ENCODE results near the gene ANKMY1.

The ANKMY1 gene

GRCh38 chr2:240593026-240593702 lies 35.4 kb upstream of the ANKMY1 start:
- peak in 1 of 2 donors; percentile 42 for DNase-seq
- intact Hi-C loops (cut with DNase I; ENCODE audit: low total_unique reads) = loop anchor here (10.0 kb wide), 1 partner anchor 562 kb away; the partner anchor contains the start of gene PPP1R7

GRCh38 chr2:240591784-240592183 lies 34.0 kb upstream of the ANKMY1 start:
- peaks cover 0 to 59% (median 40%) of the 10 kb centered on the region in 3 donors for H3K36me3 ChIP-seq
- no peak for TF ChIP-seq CTCF (IDR thresholded peaks at IDR 0.05)
- intact Hi-C loops (cut with DNase I; ENCODE audit: low total_unique reads) = loop anchor here (10.0 kb wide), 1 partner anchor 563 kb away; the partner anchor contains the start of gene PPP1R7
- no peaks in the 10 kb centered on the region for H3K9me3 ChIP-seq
- no peaks in the 10 kb centered on the region for H3K27me3 ChIP-seq
- peak in 1 of 2 donors; percentile 53 for DNase-seq
- no peak overlapping the region for H3K4me3 ChIP-seq
- peaks cover 6 to 47% (median 34%) of the 10 kb centered on the region in 4 donors for H3K4me1 ChIP-seq
- H3K27ac ChIP-seq = no peak overlapping the region

More at GRCh38 chr2:240593026-240593702, 35.4 kb upstream of the ANKMY1 start:
- Histone ChIP-seq H3K4me3 (no peak overlapping the region), H3K36me3 (peaks cover 6 to 66% (median 48%) of the 10 kb centered on the region in 3 donors), H3K27ac (no peak overlapping the region), H3K4me1 (peaks cover 0 to 36% (median 25%) of the 10 kb centered on the region in 4 donors), H3K9me3 (no peaks in the 10 kb centered on the region), H3K27me3 (no peaks in the 10 kb centered on the region)
- no peak for TF ChIP-seq CTCF (IDR thresholded peaks at IDR 0.05)

GRCh38 chr2:240591226-240591625 lies 33.4 kb upstream of the ANKMY1 start:
- no peak overlapping the region for H3K4me3 ChIP-seq
- no peak for DNase-seq
- no peak for TF ChIP-seq CTCF (IDR thresholded peaks at IDR 0.05)
- peaks cover 6 to 41% (median 29%) of the 10 kb centered on the region in 4 donors for H3K4me1 ChIP-seq
- peaks cover 0 to 59% (median 40%) of the 10 kb centered on the region in 3 donors for H3K36me3 ChIP-seq
- intact Hi-C loops (cut with DNase I; ENCODE audit: low total_unique reads) = loop anchor here (10.0 kb wide), 1 partner anchor 564 kb away; the partner anchor contains the start of gene PPP1R7
- no peak overlapping the region for H3K27ac ChIP-seq
- no peaks in the 10 kb centered on the region for H3K9me3 ChIP-seq
- no peaks in the 10 kb centered on the region for H3K27me3 ChIP-seq

GRCh38 chr2:240590681-240591111 lies 32.9 kb upstream of the ANKMY1 start:
- Histone ChIP-seq H3K36me3 (peaks cover 0 to 59% (median 40%) of the 10 kb centered on the region in 3 donors), H3K4me3 (no peak overlapping the region), H3K27me3 (no peaks in the 10 kb centered on the region), H3K27ac (no peak overlapping the region), H3K4me1 (peaks cover 6 to 36% (median 24%) of the 10 kb centered on the region in 4 donors), H3K9me3 (no peaks in the 10 kb centered on the region)
- peak in 1 of 2 donors; percentile 60 for DNase-seq
- intact Hi-C loops (cut with DNase I; ENCODE audit: low total_unique reads) = loop anchor here (10.0 kb wide), 1 partner anchor 564 kb away; the partner anchor contains the start of gene PPP1R7
- no peak for TF ChIP-seq CTCF (IDR thresholded peaks at IDR 0.05)

DNA sequence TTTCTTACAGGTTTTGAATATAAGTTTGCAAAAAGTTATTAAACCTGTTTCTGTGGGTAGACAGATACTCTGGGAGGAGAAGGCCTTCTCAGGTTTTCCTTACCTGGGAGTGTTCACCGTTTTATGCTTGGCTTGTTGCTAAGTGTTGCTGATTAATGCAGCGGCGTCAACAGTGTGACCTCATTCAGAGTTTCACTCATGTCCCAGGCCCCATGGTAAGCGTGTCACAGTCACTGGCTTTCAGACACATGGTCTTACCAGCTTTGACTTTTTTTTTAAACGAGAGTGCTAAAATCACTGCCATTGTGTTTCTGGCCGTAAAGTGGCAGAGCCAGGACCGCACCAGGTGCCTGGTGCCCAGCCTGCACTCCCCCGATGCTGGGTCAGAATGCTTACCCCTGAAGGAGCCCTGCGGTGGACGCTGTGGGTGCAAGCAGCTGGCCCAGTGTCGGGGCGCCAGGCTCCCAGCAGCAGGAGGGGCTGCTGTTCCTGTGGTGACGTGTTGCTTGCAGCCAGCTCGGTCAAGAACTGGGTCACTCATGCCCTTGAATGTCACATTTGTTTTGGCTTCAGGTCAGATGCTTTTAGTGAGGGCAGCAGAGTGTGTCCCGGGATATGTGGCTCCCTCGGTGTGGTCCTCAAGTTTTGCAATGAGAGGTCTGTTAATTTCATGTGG lies 32.2 kb upstream of the ANKMY1 start:
- Histone ChIP-seq H3K4me1 (peaks cover 6 to 36% (median 25%) of the 10 kb centered on the region in 4 donors), H3K27ac (no peak overlapping the region), H3K27me3 (no peaks in the 10 kb centered on the region), H3K9me3 (no peaks in the 10 kb centered on the region), H3K4me3 (no peak overlapping the region), H3K36me3 (peaks cover 0 to 55% (median 35%) of the 10 kb centered on the region in 3 donors)
- TF ChIP-seq CTCF (IDR thresholded peaks at IDR 0.05) = no peak
- intact Hi-C loops (cut with DNase I; ENCODE audit: low total_unique reads) = loop anchor here (5.0 to 10.0 kb wide), 2 partner anchors 563 to 565 kb away; partner anchors contain the start of genes NDUFA10 and PPP1R7
- peak in 1 of 2 donors; percentile 44 for DNase-seq
